GM12878 (cell line): ENCODE measurements around the gene ZNF33B. TPM values are rescaled to one million over a fixed set of nuclear protein-coding genes. Genes with fewer than 3 reads are reported as not detected.

Source experiments
- ATAC-seq: fragments of 200-7000 bp; cut with Tn5 transposase; 3 replicates; pipeline ENCODE4 v1.9.1; 2020; ENCODE audit warnings: mild to moderate bottlenecking, moderate library complexity
- BruUV-seq: library from RNA; stranded (reverse); fragments of 400-500 nt; replicated peaks from 2 replicates; lab custom pipeline; 2021; lab: Mats Ljungman, UMichigan
- CTCF ChIA-PET: fragments of 300-600 bp; sonication (Branson Sonifier 250); formaldehyde crosslinking; extraction: SDS; loops from one replicate; lab custom pipeline; 2021; ENCODE audit warnings: inconsistent platforms; lab: Yijun Ruan, JAX
- POLR2A ChIA-PET: fragments of 350-600 bp; formaldehyde crosslinking; extraction: SDS; loops from one replicate; lab custom pipeline; 2021; ENCODE audit warnings: inconsistent platforms; lab: Charles Lee
- RAD21 ChIA-PET: fragments of 300-600 bp; sonication (Branson Sonifier 250); formaldehyde crosslinking; loops from one replicate; lab custom pipeline; 2023; ENCODE audit warnings: antibody characterized with exemption; ENCODE audit not compliant: unreplicated experiment; lab: Charles Lee
- SMC1A ChIA-PET: fragments of 300-600 bp; sonication (Branson Sonifier 250); formaldehyde crosslinking; loops from one replicate; lab custom pipeline; 2023; ENCODE audit not compliant: unreplicated experiment, uncharacterized antibody; lab: Charles Lee
- DNase-seq: peaks from one replicate; pipeline ENCODE4 v3.0.0-alpha.2; 2011; ENCODE audit warnings: low read depth, low spot score
- FAIRE-seq: peaks from 3 replicates; lab custom pipeline; 2011; peaks lifted over from hg19 to GRCh38; lab: Jason Lieb, UNC
- H2AFZ ChIP-seq: 2 replicates; pipeline ENCODE4 v1.6.0; 2011; ENCODE audit warnings: low read depth, low read length, control low read depth; ENCODE audit not compliant: control insufficient read depth
- H3K27ac ChIP-seq: 2 replicates; pipeline ENCODE4 v1.5.1; 2011; ENCODE audit warnings: control low read depth; ENCODE audit not compliant: control insufficient read depth, insufficient read depth
- H3K27me3 ChIP-seq, 2 experiments: replicated peaks in 1 of 2; 2 replicates each; pipeline versions ENCODE4 v1.6.0 to v1.6.1; 2011; ENCODE audit warnings: low read length in 1 of 2; ENCODE audit not compliant: control insufficient read depth in 2 of 2, insufficient read depth in 2 of 2
- H3K36me3 ChIP-seq, 2 experiments: 2 replicates each; pipeline ENCODE4 v1.5.1; 2011; ENCODE audit warnings: low read length in 1 of 2; ENCODE audit not compliant: control insufficient read depth in 2 of 2, insufficient read depth in 2 of 2
- H3K4me1 ChIP-seq: 2 replicates; pipeline ENCODE4 v1.6.1; 2011; ENCODE audit warnings: mild to moderate bottlenecking, low read length, moderate library complexity, mixed read lengths; ENCODE audit not compliant: control insufficient read depth, insufficient read depth
- H3K4me2 ChIP-seq: 2 replicates; pipeline ENCODE4 v1.6.0; 2011; ENCODE audit warnings: control low read depth; ENCODE audit not compliant: control insufficient read depth, insufficient read depth
- H3K4me3 ChIP-seq: fragments of 200-600 bp; sonication (generic); 2 replicates; pipeline ENCODE4 v1.5.1; 2016
- H3K79me2 ChIP-seq: 2 replicates; pipeline ENCODE4 v1.6.0; 2011; ENCODE audit warnings: low read length; ENCODE audit not compliant: control insufficient read depth, insufficient read depth
- H3K9ac ChIP-seq: 2 replicates; pipeline ENCODE4 v1.8.0; 2011; ENCODE audit warnings: low read length, control low read depth, mixed read lengths; ENCODE audit not compliant: control insufficient read depth, insufficient read depth
- H3K9me3 ChIP-seq: replicated peaks from 3 replicates; pipeline ENCODE4 v1.5.1; 2011; ENCODE audit warnings: mild to moderate bottlenecking, low read length; ENCODE audit not compliant: control insufficient read depth, insufficient read depth
- H4K20me1 ChIP-seq: 2 replicates; pipeline ENCODE4 v1.6.0; 2011; ENCODE audit not compliant: control insufficient read depth, insufficient read depth
- ATF7 ChIP-seq: fragments of 450-650 bp; IDR thresholded peaks from 2 replicates; pipeline ENCODE4 v1.6.1; 2016; ENCODE audit warnings: low read depth, mild to moderate bottlenecking
- CBFB ChIP-seq: IDR thresholded peaks from 2 replicates; pipeline ENCODE4 v1.6.1; 2016; ENCODE audit warnings: antibody characterized with exemption, low read depth
- CHD1 ChIP-seq: IDR thresholded peaks from 2 replicates; pipeline ENCODE4 v1.6.1; 2012; ENCODE audit warnings: low read depth, low read length, improper control_type of control experiment
- KLF5 ChIP-seq: fragments of 450-650 bp; IDR thresholded peaks from 2 replicates; pipeline ENCODE4 v1.6.1; 2014; ENCODE audit warnings: mild to moderate bottlenecking; ENCODE audit not compliant: partially characterized antibody
- ZBTB40 ChIP-seq: fragments of 450-650 bp; IDR thresholded peaks from 2 replicates; pipeline ENCODE4 v1.6.1; 2016; ENCODE audit warnings: mild to moderate bottlenecking, moderate library complexity, borderline replicate concordance
- WGBS: methylation state at CpG from one replicate; pipeline ENCODE4 v1.1.6; 2016; ENCODE audit warnings: low lambda C conversion rate; ENCODE audit not compliant: insufficient replicate concordance, insufficient coverage; ENCODE audit errors: missing lambda C conversion rate; 5-methylcytosine and 5-hydroxymethylcytosine counted together
- in situ Hi-C: fragments of 300-500 bp; cut with MboI; formaldehyde crosslinking; loops from 9 replicates; pipeline ENCODE4 v1.14.3; 2018; ENCODE audit warnings: mixed read lengths
- intact Hi-C: fragments of 100-400 bp; cut with micrococcal nuclease; formaldehyde crosslinking; loops from one replicate; pipeline ENCODE4 v1.14.2; 2022; ENCODE audit not compliant: unreplicated experiment
- polyA plus RNA-seq, 11 experiments: library from polyadenylated mRNA; depleted of rRNA in 4 of 11; unstranded in 6 of 11; stranded (reverse) in 5 of 11; fragments of >200 nt; fragmentation: Nextera tagmentation in 4 of 11; fragmentation: Illumina TruSeq in 1 of 11; extraction: Ambion mirVana in 4 of 11; extraction: Trizol in 1 of 11; gene quantifications; 1 replicate in 1 of 11; 2 replicates in 10 of 11; pipeline versions ENCODE4 v1.2.1 to v1.2.3, GENCODE V29; 2011 to 2016; ENCODE audit warnings: inconsistent platforms in 2 of 11, missing spikeins in 2 of 11, low read depth in 1 of 11
- total RNA-seq, 4 experiments: library from RNA; depleted of rRNA in 3 of 4; stranded (reverse); fragments of >200 nt in 3 of 4; fragmentation: Illumina TruSeq in 1 of 4; extraction: Trizol in 1 of 4; gene quantifications; 2 replicates each; pipeline versions ENCODE4 v1.2.1 to v1.2.3, GENCODE V29; 2013 to 2021

Gene ZNF33B
- total and polyA plus RNA-seq, 10 of the 15 experiments (the other 5 are each of a cell fraction or from before 2014, with no cell fraction given) = 5.3 to 19.7 (median 9.3) TPM

- CTCF ChIA-PET = interaction anchor here (1.0 kb wide), 1 partner anchor 9 kb away, joined by 3 read pairs; no protein-coding TSS in a partner anchor
- intact Hi-C loops = loop anchor here (2.0 kb wide), 1 partner anchor 230 kb away; the partner anchor contains the start of gene BMS1
Measured at GRCh38 chr10:42553064-42553407, 85.3 kb downstream of the ZNF33B start.

More at GRCh38 chr10:42553064-42553407, 85.3 kb downstream of the ZNF33B start:
- H3K79me2 ChIP-seq = peaks cover 11% of the 10 kb centered on the region
- SMC1A ChIA-PET = no interaction called here
- WGBS = 8% methylated on average over 14 of the region's 14 CpGs
- FAIRE-seq (no peak), ATAC-seq (peak; percentile 13), DNase-seq (no peak)
- no peaks in the 10 kb centered on the region for H4K20me1 ChIP-seq
- in situ Hi-C loops = loop anchor here (5.0 to 10.0 kb wide), 2 partner anchors 229 to 582 kb away; partner anchors contain the start of genes BMS1 and CSGALNACT2
- peak overlapping the region; percentile 84 for H3K4me3 ChIP-seq
- RAD21 ChIA-PET = no interaction called here
- no peaks in the 10 kb centered on the region for H3K36me3 ChIP-seq
- H3K27ac ChIP-seq = peak overlapping the region; percentile 11; the same call in 1 of the 2 replicates
- H3K9ac ChIP-seq = peak overlapping the region; percentile 67
- H3K9me3 ChIP-seq = no peaks in the 10 kb centered on the region
- H3K4me2 ChIP-seq = peak overlapping the region; percentile 77
- H2AFZ ChIP-seq = peak overlapping the region; percentile 97
- H3K4me1 ChIP-seq = no peaks in the 10 kb centered on the region; the same call in 1 of the 2 replicates
- TF ChIP-seq KLF5 = peak; percentile 14
- TF ChIP-seq ATF7 = 0 out of 2 replicates have a peak, but pooled peaks have one; percentile 4
- 0 out of 2 replicates have a peak, but pooled peaks have one; percentile 1 for TF ChIP-seq CBFB
- no peak for TF ChIP-seq CHD1
- TF ChIP-seq ZBTB40 = 0 out of 2 replicates have a peak, but pooled peaks have one; percentile 9
- H3K27me3 ChIP-seq = no peaks in the 10 kb centered on the region
- no TSS peak for BruUV-seq
- POLR2A ChIA-PET = no interaction called here
